ENCODE results near the gene KIF6.

Gene KIF6

DNA sequence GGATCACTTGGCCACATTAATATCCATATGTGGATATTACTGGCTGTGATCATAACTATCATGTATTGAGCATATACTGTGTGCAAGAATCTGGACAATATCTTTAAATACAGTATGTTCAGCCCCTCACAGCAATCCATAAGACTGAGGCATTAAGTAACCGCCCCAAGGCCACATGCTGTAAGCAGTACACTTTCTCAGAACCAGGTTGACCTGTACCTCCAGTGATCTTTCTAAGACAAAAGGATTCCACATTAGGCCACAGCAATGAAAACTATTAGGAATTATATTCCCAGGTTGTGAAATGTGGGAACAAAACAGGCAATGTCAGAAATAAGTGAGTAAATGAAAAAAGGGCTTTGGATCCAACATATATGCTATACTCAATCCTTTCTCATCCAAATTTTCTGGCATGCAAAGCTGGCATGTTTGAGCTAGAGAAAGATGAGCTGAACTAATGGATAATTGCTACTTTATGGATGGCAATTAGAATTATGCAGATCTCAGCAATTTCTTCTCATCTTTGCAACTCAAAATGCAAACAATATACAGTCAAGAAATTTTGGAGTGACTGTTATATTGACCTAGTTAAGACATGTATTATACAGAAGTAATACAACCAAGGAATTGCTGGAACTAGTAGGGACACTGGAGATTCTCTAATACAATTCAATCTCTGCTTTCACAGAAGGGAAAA, 86.9 kb downstream of the KIF6 start:
- no peaks in the 10 kb centered on the region for H3K9me3 ChIP-seq
- no peaks in the 10 kb centered on the region for H3K27me3 ChIP-seq
- no peak overlapping the region for H3K4me2 ChIP-seq
- H4K20me1 ChIP-seq, result no peaks in the 10 kb centered on the region
- H3K4me3 ChIP-seq, result no peak overlapping the region
- no peak overlapping the region for H3K9ac ChIP-seq
- H3K4me1 ChIP-seq, result no peaks in the 10 kb centered on the region
- no peak overlapping the region for H3K27ac ChIP-seq
- no peak for TF ChIP-seq Cebpa-rat (IDR thresholded peaks at IDR 0.05)
- H3K36me3 ChIP-seq, result no peaks in the 10 kb centered on the region

- H3K9ac ChIP-seq, result no peak overlapping the region
- H3K4me3 ChIP-seq, result no peak overlapping the region
- no peak overlapping the region for H3K27ac ChIP-seq
- no peaks in the 10 kb centered on the region for H3K27me3 ChIP-seq
- no peak for TF ChIP-seq Cebpa-rat (IDR thresholded peaks at IDR 0.05)
- H4K20me1 ChIP-seq, result no peaks in the 10 kb centered on the region
- H3K4me1 ChIP-seq, result no peaks in the 10 kb centered on the region
- H3K4me2 ChIP-seq, result no peak overlapping the region
- no peaks in the 10 kb centered on the region for H3K9me3 ChIP-seq
- no peaks in the 10 kb centered on the region for H3K36me3 ChIP-seq
Observed at GRCh38 chr6:39634646-39635341, 90.4 kb downstream of the KIF6 start.

- no peak overlapping the region for H3K4me3 ChIP-seq
- no peaks in the 10 kb centered on the region for H3K36me3 ChIP-seq
- no peak overlapping the region for H3K9ac ChIP-seq
- H3K9me3 ChIP-seq, result no peaks in the 10 kb centered on the region
- TF ChIP-seq Cebpa-rat (IDR thresholded peaks at IDR 0.05), result no peak
- no peak overlapping the region for H3K27ac ChIP-seq
- no peaks in the 10 kb centered on the region for H4K20me1 ChIP-seq
- no peak overlapping the region for H3K4me2 ChIP-seq
- no peaks in the 10 kb centered on the region for H3K4me1 ChIP-seq
- H3K27me3 ChIP-seq, result no peaks in the 10 kb centered on the region
Observed at GRCh38 chr6:39625209-39625608, 100.0 kb downstream of the KIF6 start.

- H3K9me3 ChIP-seq, result no peaks in the 10 kb centered on the region
- H3K27ac ChIP-seq, result no peak overlapping the region
- no peak for TF ChIP-seq Cebpa-rat (IDR thresholded peaks at IDR 0.05)
- H4K20me1 ChIP-seq, result no peaks in the 10 kb centered on the region
- no peak overlapping the region for H3K4me3 ChIP-seq
- H3K4me1 ChIP-seq, result no peaks in the 10 kb centered on the region
- no peaks in the 10 kb centered on the region for H3K36me3 ChIP-seq
- no peak overlapping the region for H3K9ac ChIP-seq
- no peak overlapping the region for H3K4me2 ChIP-seq
- no peaks in the 10 kb centered on the region for H3K27me3 ChIP-seq
Observed at GRCh38 chr6:39623750-39624149, 101.5 kb downstream of the KIF6 start.

DNA sequence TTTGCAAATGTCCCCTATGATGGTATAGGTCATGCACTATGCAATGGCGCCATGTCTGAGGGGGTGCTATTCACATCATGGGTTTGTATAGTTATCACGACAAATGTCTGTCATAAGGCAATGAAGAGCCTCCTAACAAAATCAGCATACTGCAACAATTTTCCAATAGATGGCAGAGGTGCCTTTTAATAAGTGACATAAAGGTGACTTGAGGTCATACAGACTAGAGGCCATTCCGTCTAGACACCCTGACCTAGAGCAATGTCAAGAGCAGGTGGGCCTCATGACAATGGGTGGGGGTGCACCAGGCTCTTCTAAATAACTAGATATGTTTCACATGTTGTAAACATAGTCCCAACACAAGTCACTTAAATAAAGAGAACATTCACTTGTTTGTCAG, 107.7 kb downstream of the KIF6 start:
- no peak for TF ChIP-seq Cebpa-rat (IDR thresholded peaks at IDR 0.05)
- no peaks in the 10 kb centered on the region for H3K27me3 ChIP-seq
- no peak overlapping the region for H3K9ac ChIP-seq
- no peaks in the 10 kb centered on the region for H3K9me3 ChIP-seq
- H4K20me1 ChIP-seq, result no peaks in the 10 kb centered on the region
- no peak overlapping the region for H3K4me3 ChIP-seq
- no peak overlapping the region for H3K4me2 ChIP-seq
- no peaks in the 10 kb centered on the region for H3K4me1 ChIP-seq
- H3K36me3 ChIP-seq, result no peaks in the 10 kb centered on the region
- H3K27ac ChIP-seq, result no peak overlapping the region

- Histone ChIP-seq H3K27ac (no peak overlapping the region), H3K4me2 (no peak overlapping the region)
- TF ChIP-seq Cebpa-rat (IDR thresholded peaks at IDR 0.05), result no peak
Observed at GRCh38 chr6:39617026-39617425, 108.2 kb downstream of the KIF6 start.

GRCh38 chr6:39615622-39616021, 109.6 kb downstream of the KIF6 start:
- H4K20me1 ChIP-seq, result no peaks in the 10 kb centered on the region
- H3K36me3 ChIP-seq, result no peaks in the 10 kb centered on the region
- no peaks in the 10 kb centered on the region for H3K27me3 ChIP-seq
- H3K4me1 ChIP-seq, result no peaks in the 10 kb centered on the region
- H3K4me2 ChIP-seq, result no peak overlapping the region
- H3K9me3 ChIP-seq, result no peaks in the 10 kb centered on the region
- H3K9ac ChIP-seq, result no peak overlapping the region
- H3K27ac ChIP-seq, result no peak overlapping the region
- H3K4me3 ChIP-seq, result no peak overlapping the region
- no peak for TF ChIP-seq Cebpa-rat (IDR thresholded peaks at IDR 0.05)

More at GRCh38 chr6:39617026-39617425, 108.2 kb downstream of the KIF6 start:
- Histone ChIP-seq H3K27me3 (no peaks in the 10 kb centered on the region), H3K4me3 (no peak overlapping the region), H3K36me3 (no peaks in the 10 kb centered on the region), H3K4me1 (no peaks in the 10 kb centered on the region), H4K20me1 (no peaks in the 10 kb centered on the region), H3K9me3 (no peaks in the 10 kb centered on the region), H3K9ac (no peak overlapping the region)

DNA sequence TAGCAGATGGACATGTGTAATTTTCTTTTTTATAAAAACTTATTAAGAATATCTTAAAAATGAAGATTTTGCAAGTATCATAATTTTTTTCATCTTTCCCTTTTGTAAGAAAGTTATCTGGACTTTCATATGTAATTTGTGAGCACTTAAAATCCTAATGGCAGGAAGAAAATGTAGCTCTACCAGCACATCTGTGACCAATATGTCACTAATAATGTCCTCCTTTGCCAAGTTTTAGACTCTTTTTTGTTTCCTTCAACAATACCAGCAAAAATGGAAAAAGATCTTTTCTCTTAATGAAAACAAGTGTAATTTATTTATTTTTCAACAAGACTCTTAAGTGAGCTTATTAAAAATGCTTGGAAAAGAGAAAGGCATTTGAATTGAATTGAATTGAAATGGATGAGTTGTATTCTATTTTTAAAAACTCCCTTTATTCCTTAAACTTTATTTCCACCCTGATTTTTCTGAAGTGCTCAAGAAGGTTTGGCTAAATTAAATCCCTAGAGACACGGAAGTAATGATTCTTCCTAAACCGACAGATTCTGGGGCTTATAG, 110.7 kb downstream of the KIF6 start:
- Histone ChIP-seq H3K36me3 (no peaks in the 10 kb centered on the region), H3K27me3 (no peaks in the 10 kb centered on the region), H4K20me1 (no peaks in the 10 kb centered on the region), H3K4me2 (no peak overlapping the region), H3K4me3 (no peak overlapping the region), H3K9ac (no peak overlapping the region), H3K27ac (no peak overlapping the region), H3K4me1 (no peaks in the 10 kb centered on the region), H3K9me3 (no peaks in the 10 kb centered on the region)
- no peak for TF ChIP-seq Cebpa-rat (IDR thresholded peaks at IDR 0.05)

- TF ChIP-seq Cebpa-rat (IDR thresholded peaks at IDR 0.05), result no peak
- H3K36me3 ChIP-seq, result no peaks in the 10 kb centered on the region
- no peaks in the 10 kb centered on the region for H3K4me1 ChIP-seq
- H3K27ac ChIP-seq, result no peak overlapping the region
- no peaks in the 10 kb centered on the region for H3K27me3 ChIP-seq
- H3K9ac ChIP-seq, result no peak overlapping the region
- no peaks in the 10 kb centered on the region for H3K9me3 ChIP-seq
- H3K4me3 ChIP-seq, result no peak overlapping the region
- H4K20me1 ChIP-seq, result no peaks in the 10 kb centered on the region
- no peak overlapping the region for H3K4me2 ChIP-seq
Observed at GRCh38 chr6:39610221-39610620, 115.0 kb downstream of the KIF6 start.

DNA sequence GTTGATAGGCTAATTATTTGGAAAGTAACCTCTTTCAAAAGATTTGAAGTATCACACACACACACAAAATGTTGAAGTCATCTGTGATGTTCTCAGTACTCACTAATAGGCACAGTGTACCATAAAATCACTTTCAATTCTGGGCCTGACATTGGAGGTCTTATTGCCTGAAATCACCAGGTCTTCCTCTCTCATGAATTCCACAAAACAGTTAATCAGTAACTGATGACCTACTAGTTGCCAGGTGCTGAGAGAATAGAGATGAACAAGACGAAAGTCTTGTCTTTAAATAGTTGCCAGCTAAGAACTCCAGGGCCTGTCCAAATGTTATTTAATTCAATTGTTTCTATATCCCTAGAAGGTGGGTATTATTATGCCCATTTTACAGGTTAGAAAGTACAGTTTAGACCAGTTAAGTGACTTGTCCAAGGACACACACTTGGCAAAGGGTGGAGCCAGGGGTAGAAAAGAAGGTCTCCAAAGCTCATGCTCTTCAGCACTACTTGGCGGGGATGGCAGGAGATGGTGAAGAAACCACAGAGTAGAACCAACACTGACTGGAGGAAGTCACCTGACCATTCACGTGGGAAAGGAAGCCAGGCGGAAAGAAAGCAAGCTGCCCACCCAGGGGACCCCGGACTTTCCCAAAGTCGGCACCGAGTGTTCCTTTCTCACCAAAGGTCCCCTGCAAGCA, 116.4 kb downstream of the KIF6 start:
- Histone ChIP-seq H3K4me2 (no peak overlapping the region), H3K4me3 (no peak overlapping the region), H3K4me1 (no peaks in the 10 kb centered on the region), H3K9ac (no peak overlapping the region), H3K27ac (no peak overlapping the region), H4K20me1 (no peaks in the 10 kb centered on the region), H3K27me3 (no peaks in the 10 kb centered on the region), H3K36me3 (no peaks in the 10 kb centered on the region), H3K9me3 (no peaks in the 10 kb centered on the region)
- TF ChIP-seq Cebpa-rat (IDR thresholded peaks at IDR 0.05), result no peak
